CD4-positive, alpha-beta T cell treated with Interleukin-1 beta for 1 hour (primary cell): ENCODE results near the gene RASGRP1.
A peak's percentile ranks its signal among the peaks of the same experiment; 100 is the strongest.

Experiments used
- DNase-seq, 2 donors: peaks; one replicate each; pipeline ENCODE4 v3.0.0-alpha.2; 2020 to 2022

RASGRP1 gene

GRCh38 chr15:38454696-38455090 is 109.9 kb downstream of the RASGRP1 start:
- DNase-seq = no peak

- DNase-seq = peak; percentile 84 to 90
Observed at GRCh38 chr15:38453971-38454695, 110.5 kb downstream of the RASGRP1 start, which contains the start of gene FAM98B. Gene FAM98B, plus strand, starts transcription at chr15:38454127. Its CDS starts 35 bp downstream, at chr15:38454162.

- DNase-seq = no peak
Observed at GRCh38 chr15:38441130-38441519, 123.5 kb downstream of the RASGRP1 start.

GRCh38 chr15:38440353-38441129 is 124.1 kb downstream of the RASGRP1 start:
- DNase-seq = peak; percentile 56 to 66
